ENCODE data around the gene FNDC5.

DNA sequence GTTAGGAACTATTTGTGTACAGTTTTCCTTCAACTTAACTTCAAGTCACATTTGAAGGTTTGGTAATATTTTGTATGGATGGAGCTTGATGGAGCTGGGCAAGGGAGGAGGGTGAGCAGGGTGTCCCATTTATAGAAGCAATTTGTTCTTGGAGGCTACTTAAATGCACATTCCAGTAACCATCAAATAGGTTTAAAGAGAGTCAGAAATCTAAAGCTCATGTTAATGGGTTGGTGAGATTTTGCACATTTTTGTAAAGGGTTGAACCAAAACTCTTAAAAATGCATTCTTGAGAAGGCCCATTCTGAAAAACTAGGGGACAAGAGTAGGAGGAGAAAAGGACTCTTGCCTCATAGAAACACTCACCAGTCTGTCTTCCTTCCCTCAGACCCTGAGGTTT is 10.1 kb downstream of the FNDC5 start:
- TF ChIP-seq, protein P1, sequence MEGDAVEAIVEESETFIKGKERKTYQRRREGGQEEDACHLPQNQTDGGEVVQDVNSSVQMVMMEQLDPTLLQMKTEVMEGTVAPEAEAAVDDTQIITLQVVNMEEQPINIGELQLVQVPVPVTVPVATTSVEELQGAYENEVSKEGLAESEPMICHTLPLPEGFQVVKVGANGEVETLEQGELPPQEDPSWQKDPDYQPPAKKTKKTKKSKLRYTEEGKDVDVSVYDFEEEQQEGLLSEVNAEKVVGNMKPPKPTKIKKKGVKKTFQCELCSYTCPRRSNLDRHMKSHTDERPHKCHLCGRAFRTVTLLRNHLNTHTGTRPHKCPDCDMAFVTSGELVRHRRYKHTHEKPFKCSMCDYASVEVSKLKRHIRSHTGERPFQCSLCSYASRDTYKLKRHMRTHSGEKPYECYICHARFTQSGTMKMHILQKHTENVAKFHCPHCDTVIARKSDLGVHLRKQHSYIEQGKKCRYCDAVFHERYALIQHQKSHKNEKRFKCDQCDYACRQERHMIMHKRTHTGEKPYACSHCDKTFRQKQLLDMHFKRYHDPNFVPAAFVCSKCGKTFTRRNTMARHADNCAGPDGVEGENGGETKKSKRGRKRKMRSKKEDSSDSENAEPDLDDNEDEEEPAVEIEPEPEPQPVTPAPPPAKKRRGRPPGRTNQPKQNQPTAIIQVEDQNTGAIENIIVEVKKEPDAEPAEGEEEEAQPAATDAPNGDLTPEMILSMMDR (conservative IDR thresholded peaks at IDR 0.05; ENCODE audit: low read length): no peak
- TF ChIP-seq EZH2phosphoT487 (IDR thresholded peaks at IDR 0.05; ENCODE audit: borderline replicate concordance): no peak

Data from Loucy (cell line).